Tibial nerve (tissue), 4 donors: ENCODE data around the gene SLC44A3. TPM values are rescaled to one million over a fixed set of nuclear protein-coding genes. Genes with fewer than 3 reads are reported as not detected.

Experiments
- DNase-seq, 2 donors: peaks; one replicate each; pipeline ENCODE4 v3.0.0-alpha.2; 2019; ENCODE audit warnings: low spot score in 2 of 2
- H3K27ac ChIP-seq, 4 donors: fragments of 200-600 bp; sonication (generic) in 3 of 4; one replicate each; pipeline ENCODE4 v1.5.1; 2017 to 2019; ENCODE audit warnings: mild to moderate bottlenecking in 1 of 4
- H3K27me3 ChIP-seq, 2 donors: fragments of 200-600 bp; sonication (generic) in 1 of 2; one replicate each; pipeline versions ENCODE4 v1.5.1 to v1.6.0; 2017 to 2019
- H3K36me3 ChIP-seq, 3 donors: fragments of 200-600 bp; sonication (generic); one replicate each; pipeline ENCODE4 v1.5.1; 2018 to 2019
- H3K4me1 ChIP-seq, 4 donors: fragments of 200-600 bp; sonication (generic) in 3 of 4; one replicate each; pipeline ENCODE4 v1.5.1; 2017 to 2019
- H3K4me3 ChIP-seq, 4 donors: fragments of 200-600 bp; sonication (generic) in 3 of 4; one replicate each; pipeline ENCODE4 v1.5.1; 2017 to 2019; ENCODE audit warnings: mild to moderate bottlenecking in 1 of 4, moderate library complexity in 1 of 4
- H3K9me3 ChIP-seq, 4 donors: fragments of 200-600 bp; sonication (generic) in 3 of 4; one replicate each; pipeline ENCODE4 v1.5.1; 2017 to 2019
- CTCF ChIP-seq, 5 experiments: fragments of 200-600 bp in 3 of 5; fragments of 450-650 bp in 2 of 5; sonication (generic) in 3 of 5; IDR thresholded peaks; one replicate each; pipeline ENCODE4 v1.5.1; 2016 to 2019; ENCODE audit warnings: antibody characterized with exemption in 5 of 5, mild to moderate bottlenecking in 3 of 5, moderate library complexity in 2 of 5
- EP300 ChIP-seq, 2 donors: sonication (generic); formaldehyde crosslinking; IDR thresholded peaks; one replicate each; pipeline ENCODE4 v1.6.1; 2017; ENCODE audit warnings: antibody characterized with exemption in 2 of 2, mild to moderate bottlenecking in 1 of 2
- POLR2A ChIP-seq, 2 donors: fragments of 450-650 bp; IDR thresholded peaks; one replicate each; pipeline ENCODE4 v1.6.1; 2017; ENCODE audit warnings: antibody characterized with exemption in 2 of 2, mild to moderate bottlenecking in 2 of 2, moderate library complexity in 2 of 2
- WGBS, 2 donors: methylation state at CpG; one replicate each; pipeline ENCODE4 v1.1.5; 2018; 5-methylcytosine and 5-hydroxymethylcytosine counted together
- total RNA-seq, 4 donors: library from RNA; depleted of rRNA; stranded (reverse); fragments of >200 nt; gene quantifications; one replicate each; pipeline ENCODE4 v1.1.0, GENCODE V29; 2016

Gene SLC44A3
- total RNA-seq, 4 donors from 2014 or later, result 1.6 to 8.1 (median 5.3) TPM

- WGBS, 2 donors, result 52 to 55% methylated on average over 11 of the region's 11 CpGs
- peak overlapping the region in 3 of 4 donors; percentile 58 to 95 (median 75) for H3K4me3 ChIP-seq
Measured at GRCh38 chr1:94929351-94930217, 109.4 kb downstream of the SLC44A3 start.

GRCh38 chr1:94931254-94931841, 111.2 kb downstream of the SLC44A3 start:
- Histone ChIP-seq H3K9me3 (no peaks in the 10 kb centered on the region), H3K4me1 (peaks cover 0 to 55% (median 7%) of the 10 kb centered on the region in 4 donors), H3K36me3 (peaks cover 0 to 19% (median 0%) of the 10 kb centered on the region in 3 donors), H3K27me3 (no peaks in the 10 kb centered on the region), H3K4me3 (no peak overlapping the region), H3K27ac (peak overlapping the region in 1 of 4 donors; percentile 29)
- TF ChIP-seq EP300 (IDR thresholded peaks at IDR 0.05), result no peak
- no peak for TF ChIP-seq POLR2A (IDR thresholded peaks at IDR 0.05)
- no peak for TF ChIP-seq CTCF (IDR thresholded peaks at IDR 0.05)
- DNase-seq, result no peak
- WGBS, 2 donors, result 92 to 94% methylated on average over 7 of the region's 7 CpGs

More at GRCh38 chr1:94929351-94930217, 109.4 kb downstream of the SLC44A3 start:
- Histone ChIP-seq H3K36me3 (peaks cover 0 to 19% (median 0%) of the 10 kb centered on the region in 3 donors), H3K27ac (peak overlapping the region; percentile 31 to 99 (median 98)), H3K9me3 (no peaks in the 10 kb centered on the region), H3K27me3 (no peaks in the 10 kb centered on the region), H3K4me1 (peaks cover 0 to 41% (median 7%) of the 10 kb centered on the region in 4 donors)
- TF ChIP-seq CTCF (IDR thresholded peaks at IDR 0.05), result no peak
- DNase-seq, result no peak

- H3K36me3 ChIP-seq, result peaks cover 0 to 19% (median 0%) of the 10 kb centered on the region in 3 donors
- peak overlapping the region in 1 of 4 donors; percentile 67 for H3K27ac ChIP-seq
- peaks cover 0 to 64% (median 13%) of the 10 kb centered on the region in 4 donors for H3K4me1 ChIP-seq
- no peaks in the 10 kb centered on the region for H3K27me3 ChIP-seq
- no peaks in the 10 kb centered on the region for H3K9me3 ChIP-seq
- WGBS, 2 donors, result 83 to 88% methylated on average over 2 of the region's 2 CpGs
- TF ChIP-seq EP300 (IDR thresholded peaks at IDR 0.05), result no peak
- TF ChIP-seq CTCF (IDR thresholded peaks at IDR 0.05), result no peak
- no peak overlapping the region for H3K4me3 ChIP-seq
- DNase-seq, result no peak
Measured at GRCh38 chr1:94934551-94934950, 114.4 kb downstream of the SLC44A3 start.

- no peak for DNase-seq
- WGBS, 2 donors, result 45 to 71% methylated on average over 1 of the region's 1 CpG
- H3K27me3 ChIP-seq, result no peaks in the 10 kb centered on the region
- no peak overlapping the region for H3K4me3 ChIP-seq
- peak overlapping the region in 1 of 4 donors; percentile 67 for H3K27ac ChIP-seq
- TF ChIP-seq EP300 (IDR thresholded peaks at IDR 0.05), result no peak
- TF ChIP-seq POLR2A (IDR thresholded peaks at IDR 0.05), result no peak
- no peak for TF ChIP-seq CTCF (IDR thresholded peaks at IDR 0.05)
- peaks cover 0 to 19% (median 0%) of the 10 kb centered on the region in 3 donors for H3K36me3 ChIP-seq
- H3K9me3 ChIP-seq, result no peaks in the 10 kb centered on the region
- peaks cover 0 to 62% (median 11%) of the 10 kb centered on the region in 4 donors for H3K4me1 ChIP-seq
Measured at GRCh38 chr1:94935034-94935433, 114.9 kb downstream of the SLC44A3 start.

GRCh38 chr1:94935476-94935875, 115.3 kb downstream of the SLC44A3 start:
- peaks cover 0 to 60% (median 9%) of the 10 kb centered on the region in 4 donors for H3K4me1 ChIP-seq
- H3K4me3 ChIP-seq, result no peak overlapping the region
- 19 to 26% methylated on average over 1 of the region's 1 CpG for WGBS, 2 donors
- TF ChIP-seq EP300 (IDR thresholded peaks at IDR 0.05) (no peak), CTCF (IDR thresholded peaks at IDR 0.05) (no peak), POLR2A (IDR thresholded peaks at IDR 0.05) (no peak)
- H3K9me3 ChIP-seq, result no peaks in the 10 kb centered on the region
- peak overlapping the region in 3 of 4 donors; percentile 43 to 79 (median 67) for H3K27ac ChIP-seq
- no peak for DNase-seq
- H3K27me3 ChIP-seq, result no peaks in the 10 kb centered on the region
- H3K36me3 ChIP-seq, result peaks cover 0 to 19% (median 0%) of the 10 kb centered on the region in 3 donors
